Renal cortex interstitium (tissue), 3 donors: Measurements from ENCODE around the gene POLR1E. TPM values are rescaled to one million over a fixed set of nuclear protein-coding genes. Genes with fewer than 3 reads are reported as not detected.

Experiments
- polyA plus RNA-seq, 3 donors: library from polyadenylated mRNA; unstranded; fragments of 120-200 nt; gene quantifications; one replicate each; pipeline ENCODE4 v1.2.1, GENCODE V29; 2013; ENCODE audit not compliant: insufficient read length in 3 of 3

POLR1E gene
- polyA plus RNA-seq, 3 donors: 23.3 to 26.8 (median 25.9) TPM

Other genes with a start within 250 kb of the POLR1E start
- gene GRHPR, start 63.3 kb upstream of the POLR1E start, polyA plus RNA-seq: 100 to 1,000 TPM; 120 to 142 (median 135) TPM
- 10 to 100 TPM; 32.5 to 33.7 (median 33.0) TPM for gene ZBTB5, start 20.5 kb upstream of the POLR1E start, polyA plus RNA-seq
- 10 to 100 TPM; 13.2 to 14.7 (median 13.2) TPM for gene FBXO10, start 90.4 kb downstream of the POLR1E start, polyA plus RNA-seq
- 100 to 1,000 TPM; 101 to 132 (median 131) TPM for gene TOMM5, start 106.6 kb downstream of the POLR1E start, polyA plus RNA-seq
- 1 to 10 TPM in 2 of 3 donors, under 1 TPM in 1; 0.88 to 1.1 (median 1.0) TPM for gene FRMPD1, start 165.0 kb downstream of the POLR1E start, polyA plus RNA-seq